Measurements from ENCODE around the gene NUMA1. TPM values are rescaled to one million over a fixed set of nuclear protein-coding genes. Genes with fewer than 3 reads are reported as not detected.

Gene NUMA1
- total and polyA plus RNA-seq, 2 of the 8 experiments (the other 6 are each of a cell fraction or from before 2014, with no cell fraction given), result 101 to 107 TPM

GRCh38 chr11:72102162-72102561 is 21.8 kb upstream of the NUMA1 start:
- Histone ChIP-seq H4K5ac (ENCODE audit: insufficient read length, low read depth, low read length) (no peak overlapping the region), H2AFZ (ENCODE audit: low read length) (no peak overlapping the region), H2BK15ac (ENCODE audit: low read length) (no peak overlapping the region), H2BK12ac (ENCODE audit: low read depth, low read length) (no peak overlapping the region), H3K4me3 (ENCODE audit: extremely low read depth in 1 of 4, insufficient read depth in 2 of 4, low read depth in 3 of 4, low read length in 4 of 4) (peak overlapping the region; percentile 95 to 98 (median 97)), H3K4ac (replicated peaks; ENCODE audit: insufficient read length, low read depth, low read length) (no peak overlapping the region), H3K79me1 (ENCODE audit: low read depth, low read length) (peaks cover 13% of the 10 kb centered on the region), H3K23ac (ENCODE audit: insufficient read length) (no peak overlapping the region), H3K14ac (ENCODE audit: insufficient read length) (no peak overlapping the region), H3K23me2 (ENCODE audit: low read depth, low read length) (peaks cover 6% of the 10 kb centered on the region), H2AK5ac (ENCODE audit: low read depth, low read length) (peak overlapping the region; percentile 65; the same call in 1 of the 2 replicates), H3K9me3 (ENCODE audit: insufficient read depth in 2 of 2, low read depth in 1 of 2, low read length in 1 of 2) (no peaks in the 10 kb centered on the region), H3K27me3 (replicated peaks in 1 of 4; ENCODE audit: control insufficient read depth in 3 of 4, extremely low read depth in 1 of 4, insufficient read depth in 3 of 4, low read length in 3 of 4) (no peaks in the 10 kb centered on the region), H2BK20ac (ENCODE audit: low read length) (no peak overlapping the region), H3K9ac (replicated peaks in 1 of 4; ENCODE audit: extremely low read depth in 1 of 4, low read depth in 3 of 4, low read length in 3 of 4) (peak overlapping the region; percentile 88 to 98 (median 95)), H3K79me2 (ENCODE audit: control insufficient read depth in 1 of 2, insufficient read depth in 2 of 2, low read length in 2 of 2) (peaks cover 10 to 34% of the 10 kb centered on the region in 2 experiments), H2BK5ac (ENCODE audit: low read depth, low read length) (peak overlapping the region; percentile 73; the same call in 1 of the 2 replicates), H3K36me3 (ENCODE audit: control insufficient read depth in 2 of 4, insufficient read depth in 4 of 4, low read length in 3 of 4) (peaks cover 21 to 26% (median 24%) of the 10 kb centered on the region in 4 experiments), H2BK120ac (replicated peaks; ENCODE audit: low read depth, low read length) (no peak overlapping the region), H4K91ac (replicated peaks; ENCODE audit: insufficient read length, low read length) (no peak overlapping the region), H3K27ac (ENCODE audit: low read depth, low read length) (peak overlapping the region; percentile 86), H3K4me1 (replicated peaks in 1 of 4; ENCODE audit: control insufficient read depth in 3 of 4, insufficient read depth in 4 of 4, low read length in 3 of 4) (peaks cover 3 to 14% (median 5%) of the 10 kb centered on the region in 4 experiments; a peak in 6 of 7 replicates), H4K8ac (ENCODE audit: extremely low read depth, insufficient read depth, low read length) (no peak overlapping the region), H3K18ac (ENCODE audit: extremely low read depth, low read length) (no peak overlapping the region), H4K20me1 (replicated peaks in 1 of 2; ENCODE audit: control insufficient read depth in 1 of 2, insufficient read depth in 2 of 2, low read length in 2 of 2) (peaks cover 2 to 16% of the 10 kb centered on the region in 2 experiments), H3K4me2 (ENCODE audit: insufficient read depth in 1 of 2, low read depth in 2 of 2, low read length in 2 of 2) (peak overlapping the region; percentile 84 to 91), H3K56ac (replicated peaks; ENCODE audit: insufficient read length, low read depth, low read length) (no peak overlapping the region)
- DNase-seq (ENCODE audit: low read depth in 1 of 2, low spot score in 2 of 2) (no peak), FAIRE-seq (no peak)
- WGBS, 2 experiments (ENCODE audit: extremely low coverage in 1 of 2, insufficient coverage in 1 of 2, insufficient read length in 1 of 2, insufficient replicate concordance in 2 of 2, low coverage in 1 of 2, low lambda C conversion rate in 2 of 2, missing lambda C conversion rate in 1 of 2), result 77% methylated on average over 4 of the region's 4 CpGs; no CpG with 5 or more reads in 1 of the 2 experiments
- ChIA-PET POLR2A (ENCODE audit: partially characterized antibody) (interaction anchor here (0.6 to 14.4 kb wide), 7 partner anchors 8 to 77 kb away, joined by 3 to 144 read pairs (median 4); partner anchors contain the start of genes ANAPC15 and LRRC51), CTCF (ENCODE audit: partially characterized antibody) (interaction anchor here (1.0 to 14.0 kb wide), 7 partner anchors 9 to 332 kb away, joined by 4 to 423 read pairs (median 6); partner anchors contain the start of gene CLPB)
- TF ChIP-seq KDM4A (IDR thresholded peaks at IDR 0.05; ENCODE audit: low read depth, low read length, severe bottlenecking) (no peak), RAD21 (IDR thresholded peaks at IDR 0.05 in 1 of 2, conservative IDR thresholded peaks at IDR 0.05 in 1 of 2; ENCODE audit: low read depth in 2 of 2, low read length in 2 of 2) (no peak), POLR2A (IDR thresholded peaks at IDR 0.05; ENCODE audit: control extremely low read depth in 1 of 2, low read depth in 2 of 2, low read length in 2 of 2) (no peak), CHD2 (IDR thresholded peaks at IDR 0.05; ENCODE audit: low read length) (no peak), TAF7 (optimal IDR thresholded peaks at IDR 0.05; ENCODE audit: borderline replicate concordance, low read depth, low read length) (no peak), CBX8 (IDR thresholded peaks at IDR 0.05; ENCODE audit: borderline replicate concordance, low read depth, low read length) (no peak)
